DMS153 (cell line): ENCODE results near the gene FOXP1.

Experiments used
- DNase-seq: peaks from one replicate; lab custom pipeline; 2025; lab: John Stamatoyannopoulos, UW

The FOXP1 gene

DNA sequence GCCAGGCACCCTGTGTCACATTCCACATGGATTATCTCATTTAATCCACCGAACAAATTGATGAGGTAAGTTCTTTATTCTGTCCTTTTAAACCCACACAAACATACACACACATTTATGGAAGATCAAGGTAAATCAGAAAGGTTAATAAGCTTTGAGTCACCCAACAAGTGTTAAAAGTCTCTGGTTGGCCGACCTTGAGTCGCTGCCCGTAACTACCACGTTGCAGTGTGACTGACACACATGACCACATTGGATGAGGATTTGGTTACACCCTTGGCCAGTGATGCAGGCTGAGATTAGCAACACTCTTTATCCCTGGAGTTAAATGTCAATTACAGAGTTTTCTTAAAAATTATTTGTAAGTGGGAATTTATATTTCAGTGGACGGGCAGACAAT is 19.2 kb downstream of the FOXP1 start:
- no peak for DNase-seq

DNA sequence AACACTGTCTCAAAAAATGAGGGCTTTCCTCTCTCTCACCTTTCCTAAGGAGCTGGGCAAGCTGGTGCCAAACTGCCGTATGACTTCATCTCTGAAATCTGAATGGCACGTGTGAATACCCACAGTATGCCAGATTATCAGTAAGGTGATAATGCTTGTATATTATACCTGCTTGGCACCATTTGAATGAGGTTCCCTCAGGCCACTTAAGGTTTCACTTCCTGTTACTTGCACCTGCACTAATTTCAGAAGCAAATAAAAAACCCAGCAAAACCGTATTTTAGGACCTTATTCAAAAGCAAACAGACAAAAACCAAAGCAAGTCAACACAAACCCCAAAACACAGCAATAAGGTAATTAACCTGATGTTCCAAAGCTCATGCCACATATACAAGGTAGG is 19.7 kb downstream of the FOXP1 start:
- no peak for DNase-seq

DNA sequence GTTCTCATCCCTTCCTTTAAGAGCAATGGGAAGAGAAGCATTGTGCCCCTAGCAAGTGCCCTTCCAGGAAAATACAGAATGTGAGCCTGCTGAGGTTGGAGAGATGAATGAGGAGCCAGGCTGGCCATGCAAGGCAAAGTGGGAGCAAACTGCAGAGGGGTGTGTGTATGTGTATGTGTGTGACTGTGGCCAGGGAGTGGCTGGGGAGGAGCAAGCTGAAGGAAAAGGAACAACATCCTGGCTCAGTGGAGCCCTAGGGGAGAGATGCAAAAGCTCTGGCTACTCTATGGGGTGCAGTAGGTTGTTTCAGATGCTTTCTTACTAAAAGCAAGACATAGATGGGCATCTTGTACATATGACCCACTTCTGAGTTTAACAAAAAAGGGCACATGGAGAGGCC is 20.6 kb downstream of the FOXP1 start:
- DNase-seq: no peak

DNA sequence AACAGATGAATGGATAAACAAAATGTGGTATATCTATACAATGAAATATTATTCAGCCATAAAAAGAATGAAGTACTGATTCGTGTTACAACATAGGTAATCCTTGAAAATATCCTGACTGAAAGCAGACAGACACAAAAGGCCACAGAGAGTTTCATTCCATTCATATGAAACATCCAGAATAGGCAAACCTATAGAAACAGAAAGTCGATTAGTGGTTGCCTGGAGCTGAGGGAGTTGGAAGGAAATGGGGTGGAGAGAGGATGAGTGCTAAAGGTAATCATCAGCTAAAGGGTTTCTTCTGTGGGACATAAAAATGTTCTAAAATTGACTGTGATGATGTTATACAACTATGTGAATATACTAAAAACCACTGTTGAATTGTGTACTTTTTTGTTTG is 22.9 kb downstream of the FOXP1 start:
- no peak for DNase-seq

DNA sequence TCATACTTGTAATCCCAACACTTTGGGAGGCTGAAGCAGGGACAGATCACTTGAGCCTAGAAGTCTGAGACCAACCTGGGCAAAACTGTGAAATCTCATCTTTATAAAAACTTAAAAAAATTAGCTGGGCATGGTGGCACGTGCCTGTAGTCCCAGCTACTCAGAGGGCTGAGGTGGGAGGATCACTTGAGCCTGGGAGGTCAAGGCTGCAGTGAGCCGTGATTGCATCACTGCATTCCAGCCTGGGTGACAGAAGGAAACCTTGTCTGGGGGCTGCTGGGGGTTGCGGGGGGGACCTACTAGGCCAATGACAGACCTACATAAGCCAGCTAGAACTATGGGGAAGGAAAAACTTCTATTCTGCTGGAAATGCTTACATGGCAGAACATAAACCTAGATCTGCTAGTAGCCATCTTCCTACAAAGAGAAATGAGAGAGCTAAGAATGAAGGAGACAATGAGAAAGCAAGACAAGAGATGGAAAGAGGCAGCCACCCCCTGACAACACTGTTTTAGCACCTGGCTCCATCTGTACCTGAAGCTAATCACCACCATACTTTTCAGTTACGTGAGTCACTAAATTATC is 23.9 kb downstream of the FOXP1 start:
- DNase-seq: no peak

DNA sequence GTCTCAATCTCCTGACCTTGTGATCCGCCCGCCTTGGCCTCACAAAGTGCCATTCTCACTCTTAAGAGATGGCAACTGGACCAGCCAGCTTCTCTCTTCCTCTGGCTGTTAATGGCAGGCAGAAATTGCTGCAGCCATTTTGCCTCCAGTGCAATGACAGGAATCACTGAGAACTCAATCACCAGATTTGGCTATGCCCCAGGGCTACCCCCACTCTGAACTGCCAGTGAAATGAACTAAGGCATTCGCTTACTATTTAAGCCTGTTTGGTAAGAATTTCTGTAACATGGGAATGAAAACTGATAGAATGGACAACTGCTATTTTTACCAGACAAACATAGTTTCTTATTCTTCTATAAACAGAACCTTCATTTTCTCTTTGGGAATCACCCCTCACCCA is 24.5 kb downstream of the FOXP1 start:
- no peak for DNase-seq

DNA sequence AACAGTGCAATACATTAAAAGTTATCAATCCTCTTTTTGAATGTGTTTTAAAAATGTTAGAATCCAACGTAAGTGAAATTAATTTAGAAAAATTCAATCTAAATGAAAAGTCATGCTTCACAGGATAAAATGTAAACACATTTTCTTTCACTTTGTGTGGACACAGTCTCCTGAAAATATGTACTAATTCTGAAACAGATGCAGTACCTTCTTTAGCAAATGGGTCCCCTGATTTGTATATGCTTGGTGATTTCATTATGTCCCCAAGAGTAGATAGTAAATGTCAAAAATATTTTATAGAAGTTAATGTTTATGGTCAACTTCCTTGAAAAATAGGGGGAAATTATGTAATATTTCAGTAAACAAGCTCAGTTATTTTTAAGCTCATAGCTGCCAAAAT is 28.9 kb downstream of the FOXP1 start:
- no peak for DNase-seq

DNA sequence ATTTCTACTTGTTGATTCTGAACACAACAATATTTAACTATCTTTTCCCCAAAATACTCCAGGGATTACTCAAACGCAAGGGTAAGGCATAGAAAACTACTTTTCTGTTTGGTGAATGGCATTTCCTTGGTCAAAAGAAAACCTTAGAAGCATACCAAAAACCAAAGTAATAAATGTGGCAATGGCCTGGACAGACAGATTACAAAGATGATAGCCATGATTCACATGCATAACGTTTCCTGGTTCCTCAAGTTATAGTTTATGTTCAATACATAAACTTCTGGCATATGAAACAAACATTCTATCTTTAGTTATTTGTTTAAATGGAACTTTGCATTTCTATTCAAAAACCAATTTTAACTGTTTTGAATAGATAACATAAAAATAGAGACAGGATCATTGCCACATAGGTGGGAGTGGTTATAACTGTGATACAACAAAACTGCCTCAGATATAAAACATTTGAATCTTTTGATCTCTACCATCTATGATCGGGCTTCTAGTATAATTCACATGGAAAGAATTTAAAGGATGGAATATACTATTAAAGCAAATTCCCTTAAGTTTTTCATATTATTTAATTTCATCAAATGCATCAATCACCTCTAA is 32.1 kb downstream of the FOXP1 start:
- no peak for DNase-seq

DNA sequence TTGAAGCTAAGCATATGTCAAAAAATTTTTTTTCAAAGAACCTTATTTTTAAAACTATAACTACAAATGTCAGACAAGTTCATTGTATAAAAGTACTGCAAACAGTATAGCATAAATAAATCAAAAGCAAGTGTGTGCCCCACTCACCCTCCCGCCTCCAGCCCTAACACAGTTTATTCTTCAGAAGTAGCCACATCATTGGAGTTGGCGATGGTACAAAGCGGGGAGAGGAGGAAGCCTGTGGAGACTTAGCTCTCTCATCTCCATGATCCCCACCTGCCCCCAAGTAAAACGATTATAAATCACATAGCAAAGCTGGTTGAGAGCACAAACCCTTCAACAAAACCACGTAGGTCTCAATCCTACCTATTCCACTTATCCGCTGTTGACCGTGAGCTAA is 33.6 kb downstream of the FOXP1 start:
- no peak for DNase-seq

DNA sequence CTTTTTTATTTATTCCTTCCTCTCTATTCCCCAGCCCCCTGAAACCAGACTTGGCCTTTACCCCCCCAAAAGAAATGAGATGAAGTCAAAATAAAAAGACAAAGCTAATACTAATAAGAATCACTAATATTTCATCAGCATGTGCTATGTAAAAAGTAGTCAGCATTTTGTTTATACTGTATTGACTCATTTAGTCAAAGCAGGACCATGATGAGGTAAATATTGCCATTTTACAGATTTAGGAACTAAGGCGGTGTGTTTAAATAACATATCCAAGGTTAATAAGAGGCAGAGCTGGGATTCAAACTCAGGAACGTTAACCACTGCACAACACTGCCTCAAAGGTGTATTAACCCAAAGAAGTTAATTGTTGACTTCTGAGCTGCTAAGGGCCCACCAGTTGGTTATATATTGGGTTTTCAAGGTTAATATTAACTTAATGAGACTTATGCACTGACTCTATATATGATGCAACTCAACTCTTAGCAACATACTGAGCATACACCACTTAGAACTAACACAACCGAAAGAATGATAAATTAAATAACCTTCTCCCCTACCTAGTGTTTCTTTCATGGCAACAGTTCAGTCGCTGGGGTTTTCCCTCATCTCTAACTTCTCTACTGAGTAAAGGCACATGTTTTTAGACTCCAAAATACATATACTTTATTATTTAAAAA is 34.7 kb downstream of the FOXP1 start:
- no peak for DNase-seq

DNA sequence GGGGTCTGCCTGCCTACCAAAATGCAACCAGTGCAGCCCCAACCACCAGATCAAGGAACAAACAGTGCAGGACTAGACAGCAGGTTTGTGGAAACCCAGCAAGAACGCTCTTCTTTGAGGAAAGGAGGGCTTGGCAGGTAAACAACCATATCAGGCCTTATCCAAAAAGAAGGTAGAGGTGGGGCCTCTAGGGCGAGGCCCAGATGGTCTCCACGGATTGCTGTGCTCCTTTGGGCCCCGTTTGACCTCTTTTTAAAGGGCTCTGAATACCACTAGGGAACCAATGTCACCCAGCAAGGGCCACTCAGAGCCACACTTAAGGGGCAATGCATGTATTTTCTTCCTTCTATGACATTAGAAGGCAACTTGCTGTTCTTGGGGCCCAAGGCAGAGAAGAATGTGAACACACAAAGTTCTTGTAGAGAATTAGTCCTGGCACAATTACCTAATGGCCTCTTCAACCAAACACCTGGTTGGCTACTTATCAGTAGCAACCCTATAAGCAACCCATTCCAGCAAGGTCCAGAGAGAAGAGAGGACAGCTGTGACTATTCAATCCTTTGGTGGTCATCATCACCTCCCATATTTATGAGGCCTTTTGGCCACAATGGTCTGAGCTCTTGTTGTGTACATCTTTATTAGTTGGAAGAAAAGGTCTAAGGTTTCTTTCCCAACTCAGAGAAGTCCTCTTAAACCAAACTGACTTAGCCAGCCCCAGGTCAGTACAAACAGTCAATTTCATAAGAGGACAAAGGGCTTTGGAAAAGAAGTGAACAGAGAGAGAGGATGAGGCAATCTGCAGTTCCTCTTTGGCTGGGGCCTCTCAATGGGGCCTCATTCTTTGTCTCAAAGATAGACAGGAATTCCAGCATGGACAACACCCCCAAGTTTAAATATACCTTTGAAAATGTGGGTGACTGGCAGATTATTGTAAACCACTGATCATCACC is 36.0 kb downstream of the FOXP1 start:
- DNase-seq: no peak

DNA sequence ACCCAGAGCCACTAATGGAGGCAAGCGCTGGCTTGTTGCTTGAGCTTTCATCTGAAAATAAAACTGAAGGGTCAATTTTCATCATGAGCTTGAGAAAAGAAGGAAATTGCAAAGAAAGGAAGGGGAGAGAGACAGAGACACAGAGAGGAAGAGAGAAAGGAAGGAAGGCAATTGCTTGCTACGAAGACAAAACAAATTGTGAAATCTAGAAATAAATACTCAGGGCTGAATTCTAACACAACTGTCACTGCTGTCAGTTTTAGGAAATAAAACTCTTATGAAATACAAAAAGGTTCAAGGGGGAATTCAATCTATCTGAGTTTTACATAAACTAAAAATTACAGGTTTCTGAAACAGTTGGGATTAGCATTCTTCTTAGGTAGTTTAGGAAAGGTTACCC is 36.7 kb downstream of the FOXP1 start:
- no peak for DNase-seq

DNA sequence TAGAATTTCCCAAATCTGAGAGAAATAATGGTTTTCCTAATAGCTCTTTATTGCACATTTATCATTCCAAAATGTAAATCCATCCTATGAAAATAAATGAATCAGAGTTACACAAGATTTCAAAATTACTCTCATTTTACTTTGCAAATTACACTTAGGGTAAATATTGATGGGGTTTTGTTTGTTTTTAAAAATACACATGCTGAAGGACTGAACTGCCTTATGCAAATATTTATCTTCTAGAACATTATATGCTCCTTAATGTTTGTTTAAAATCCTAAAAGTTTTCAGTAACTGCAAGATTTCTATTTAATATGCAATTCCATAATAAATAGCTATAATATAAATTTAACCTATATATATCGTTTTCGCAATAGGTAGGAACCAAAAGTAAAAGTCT is 38.2 kb downstream of the FOXP1 start:
- DNase-seq: no peak

DNA sequence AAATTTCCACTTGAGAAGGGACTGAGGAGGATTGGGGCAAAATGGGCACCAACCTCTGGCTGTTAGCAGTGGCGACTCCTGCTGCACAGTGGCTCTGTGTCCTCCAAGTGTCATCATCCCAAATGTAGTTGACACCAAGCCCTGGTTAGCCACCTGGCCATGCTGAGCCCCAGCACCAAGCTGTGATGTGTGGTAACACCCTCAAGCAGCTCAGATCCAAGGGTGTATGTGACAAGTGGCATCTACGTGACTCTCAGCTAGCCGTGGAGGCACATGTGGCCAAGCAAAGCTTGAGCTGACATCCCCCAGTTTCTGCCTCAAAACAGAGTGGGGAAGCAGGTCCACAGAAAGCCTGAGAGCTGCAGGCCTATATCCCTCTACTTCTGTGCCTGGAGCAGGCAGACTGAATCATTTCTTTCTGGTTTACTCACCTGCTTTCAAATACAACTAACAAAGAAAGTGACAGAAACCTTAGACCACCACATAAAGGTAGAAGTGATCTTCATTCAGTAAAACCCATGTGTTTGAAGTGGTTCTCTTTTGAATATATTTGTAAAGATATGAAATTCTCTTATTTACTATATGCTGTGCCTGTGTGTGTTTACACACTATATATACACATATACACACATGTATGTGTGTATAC is 40.0 kb downstream of the FOXP1 start:
- no peak for DNase-seq

DNA sequence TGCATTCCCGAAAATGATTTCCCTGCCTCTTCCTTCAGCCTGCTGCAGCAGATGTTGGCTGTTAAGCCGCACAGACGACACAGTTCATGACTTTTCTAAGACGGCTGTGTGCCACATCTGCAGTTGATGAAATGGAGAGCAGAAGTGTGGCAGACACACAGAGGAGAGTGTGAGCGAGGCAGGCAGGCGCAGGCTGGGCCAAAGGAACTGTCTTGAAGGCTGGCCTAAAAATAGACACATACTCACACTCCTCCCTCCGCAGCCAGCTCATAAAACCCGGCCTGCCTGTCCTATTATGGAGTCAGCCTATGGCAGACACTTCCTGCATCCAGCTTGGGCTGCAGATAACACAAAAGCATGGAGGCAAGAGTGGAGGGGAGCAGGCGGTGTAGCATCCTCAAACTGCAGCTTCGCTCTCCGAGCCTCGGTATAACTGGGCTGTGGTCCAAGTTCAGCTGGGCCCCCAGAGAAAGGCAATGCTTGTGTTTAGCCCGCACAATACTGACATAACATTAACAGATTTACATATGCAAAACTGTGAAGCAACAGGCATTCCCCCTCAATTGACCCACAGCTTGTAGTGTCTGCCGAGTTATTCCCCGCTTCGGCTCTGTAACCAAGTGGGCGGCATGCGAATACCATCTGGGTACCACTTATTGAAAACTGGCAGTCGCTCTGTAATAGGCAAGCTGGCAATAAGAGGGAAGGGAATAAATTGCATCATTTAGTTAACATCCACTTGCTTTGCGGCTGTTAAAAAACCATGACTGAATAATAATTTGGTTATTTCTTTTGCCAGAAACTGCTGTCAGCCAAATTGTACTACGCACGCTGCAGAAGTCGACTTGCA is 40.8 kb downstream of the FOXP1 start:
- DNase-seq: peak; percentile 57

DNA sequence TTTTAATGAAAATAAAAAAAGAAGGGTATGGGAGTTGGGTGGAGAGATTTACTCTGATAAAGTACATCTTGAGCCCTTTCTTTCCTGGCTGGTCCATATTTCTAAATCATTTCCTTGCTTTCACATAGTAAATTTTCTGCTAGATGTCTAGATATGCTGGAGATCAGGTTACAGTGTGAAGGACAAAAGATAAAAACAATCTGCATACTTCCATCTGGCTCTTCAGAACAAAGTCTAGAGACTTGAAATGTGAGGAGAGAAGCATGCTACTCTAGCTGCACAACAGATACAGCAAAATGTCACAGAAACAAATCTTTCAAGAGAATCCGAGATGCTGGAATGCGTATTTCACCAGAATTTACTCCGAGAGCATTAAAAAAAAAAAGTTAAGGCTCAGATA is 42.2 kb downstream of the FOXP1 start:
- DNase-seq: no peak

DNA sequence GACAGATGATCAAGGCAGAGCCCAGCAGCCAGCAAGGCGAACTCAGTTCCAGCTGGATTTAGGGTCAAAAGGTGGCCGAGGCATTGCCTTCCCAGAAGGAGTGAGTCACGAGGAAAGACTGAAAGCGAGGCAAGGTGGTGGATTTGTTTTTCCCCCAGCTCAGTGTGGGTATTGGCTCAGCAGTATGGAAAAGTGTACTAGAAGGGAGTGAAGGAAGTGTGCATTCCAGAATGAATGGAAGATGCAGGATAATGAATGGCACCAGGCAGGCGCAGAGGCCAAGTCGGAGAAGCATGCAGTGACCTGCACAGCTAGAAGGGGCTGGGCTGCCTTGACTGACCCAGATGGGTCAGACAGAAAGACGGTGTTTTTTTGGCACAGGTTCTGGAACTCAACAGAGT is 46.3 kb downstream of the FOXP1 start:
- no peak for DNase-seq

DNA sequence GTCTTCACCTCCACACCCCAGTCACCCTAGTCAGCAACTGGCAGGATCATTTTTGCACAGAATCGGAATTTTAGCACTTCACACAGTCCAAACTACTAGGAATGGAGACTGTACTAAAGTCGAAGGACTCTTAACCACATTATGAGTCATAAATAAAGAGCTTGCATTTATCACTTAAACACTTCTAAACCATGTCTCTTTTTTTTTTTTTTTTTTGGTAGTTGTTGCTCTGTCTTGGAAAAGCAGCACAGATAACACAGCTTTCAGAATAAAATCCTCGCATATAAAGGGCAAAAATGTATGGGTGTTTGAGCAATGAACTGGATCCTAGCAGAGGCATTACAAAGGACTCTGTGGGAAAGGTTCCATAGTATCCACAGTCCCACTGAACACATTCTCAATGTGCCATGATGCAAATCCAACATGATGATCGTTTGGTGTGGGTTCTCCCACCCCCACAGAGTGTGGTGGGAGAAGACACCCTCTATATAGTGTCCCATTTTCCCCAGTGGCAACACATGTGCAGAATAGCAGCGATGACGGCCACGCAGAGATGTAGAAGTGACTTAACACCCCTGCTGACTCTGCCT is 47.1 kb downstream of the FOXP1 start:
- no peak for DNase-seq

DNA sequence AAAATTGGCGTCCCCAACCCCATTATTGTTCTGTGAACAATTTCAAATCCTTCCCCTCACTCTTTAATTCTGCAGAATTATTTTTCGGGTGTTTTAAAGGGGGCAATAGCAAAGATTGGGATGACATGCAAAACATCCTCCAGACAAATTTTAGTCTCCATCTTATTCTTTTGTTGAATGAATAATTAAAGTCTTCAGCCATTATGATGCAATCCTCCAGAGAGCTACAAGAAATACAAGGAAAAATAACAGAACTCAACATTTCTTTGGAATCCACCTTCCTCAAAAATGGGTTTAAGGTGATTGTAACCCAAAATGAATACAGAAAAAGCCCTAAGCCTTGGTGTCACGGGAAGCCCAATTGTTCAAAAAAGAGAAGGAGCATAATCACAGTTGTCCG is 49.9 kb downstream of the FOXP1 start:
- no peak for DNase-seq

DNA sequence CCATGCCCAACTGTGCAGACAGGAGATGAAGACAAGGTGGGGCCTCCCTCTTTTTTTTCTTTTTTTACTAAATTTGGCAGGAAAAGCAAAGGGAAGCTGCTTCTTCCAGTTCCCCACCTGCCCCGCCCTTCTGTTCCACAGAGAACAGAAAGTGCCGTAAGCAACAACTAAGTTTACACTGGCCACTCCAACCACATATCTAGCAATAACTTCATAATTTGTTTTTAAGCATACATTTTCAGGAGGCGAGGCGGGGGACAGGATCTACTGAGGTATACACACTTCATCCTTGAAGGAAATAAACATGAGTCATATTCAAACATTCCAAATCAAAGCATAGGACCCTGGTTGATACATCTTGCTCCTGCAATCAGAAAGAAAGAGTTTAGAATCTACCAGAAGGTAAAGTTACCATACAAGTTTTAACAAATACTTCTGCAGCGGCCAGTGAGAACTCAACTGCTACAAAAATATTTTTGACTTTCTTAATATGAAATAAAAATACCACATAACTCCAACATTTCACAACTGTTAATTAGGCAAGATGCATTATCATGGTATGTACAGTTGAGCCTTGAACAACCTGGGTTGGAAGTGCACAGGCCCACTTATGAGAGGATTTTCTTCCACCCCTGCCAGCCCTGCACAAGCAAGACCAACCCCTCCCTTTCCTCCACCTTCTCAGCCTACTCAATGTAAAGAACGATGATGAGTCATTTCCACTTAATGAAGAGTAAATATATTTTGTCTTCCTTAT is 50.7 kb downstream of the FOXP1 start:
- DNase-seq: no peak
